T47D (cell line): ENCODE measurements around the gene NOTCH1.
"Not testable (repeated sequence)": the region's sequence is repeated elsewhere in the genome, so short reads cannot be mapped to it uniquely, and the experiment has no call there.

Source experiments
- DNase-seq, 2 experiments: peaks; one replicate each; pipeline versions ENCODE4 v3.0.0 to v3.0.0-alpha.2; 2011 to 2012; ENCODE audit warnings: low read depth in 1 of 2, low spot score in 1 of 2
- JUND ChIP-seq: IDR thresholded peaks from 2 replicates; pipeline ENCODE4 v1.6.1; 2012; ENCODE audit warnings: low read depth
- in situ Hi-C: cut with HindIII; loops from 2 replicates; pipeline ENCODE4 v1.10.0; 2016; ENCODE audit warnings: low sequenced_read_pairs, low pct_unique_long_range_greater_than_20kb

The NOTCH1 gene

GRCh38 chr9:136565086-136565714 lies 19.4 kb upstream of the NOTCH1 start:
- no peak for TF ChIP-seq JUND
- in situ Hi-C loops: no loop called here
- DNase-seq: no peak

- DNase-seq: no peak
- no peak for TF ChIP-seq JUND
- in situ Hi-C loops: no loop called here
Measured at GRCh38 chr9:136564379-136564988, 18.6 kb upstream of the NOTCH1 start.

- DNase-seq: no peak
- no peak for TF ChIP-seq JUND
- in situ Hi-C loops: no loop called here
Measured at GRCh38 chr9:136563646-136564325, 17.9 kb upstream of the NOTCH1 start.

GRCh38 chr9:136562746-136563495 lies 17.1 kb upstream of the NOTCH1 start:
- no peak for DNase-seq
- in situ Hi-C loops: no loop called here
- no peak for TF ChIP-seq JUND

- in situ Hi-C loops: no loop called here
- no peak for TF ChIP-seq JUND
- no peak for DNase-seq
Measured at GRCh38 chr9:136561779-136562178, 15.9 kb upstream of the NOTCH1 start.

GRCh38 chr9:136560586-136560985 lies 14.7 kb upstream of the NOTCH1 start:
- DNase-seq: no peak
- no peak for TF ChIP-seq JUND
- in situ Hi-C loops: no loop called here

GRCh38 chr9:136559371-136559770 lies 13.5 kb upstream of the NOTCH1 start:
- DNase-seq, in situ Hi-C loops: not testable (repeated sequence)

GRCh38 chr9:136558846-136559245 lies 13.0 kb upstream of the NOTCH1 start:
- in situ Hi-C loops, DNase-seq: not testable (repeated sequence)

- in situ Hi-C loops: no loop called here
- DNase-seq: no peak
- TF ChIP-seq JUND: no peak
Measured at GRCh38 chr9:136558373-136558772, 12.5 kb upstream of the NOTCH1 start.

- DNase-seq: no peak
- TF ChIP-seq JUND: no peak
- in situ Hi-C loops: no loop called here
Measured at GRCh38 chr9:136557036-136557435, 11.2 kb upstream of the NOTCH1 start.

GRCh38 chr9:136556166-136556565 lies 10.3 kb upstream of the NOTCH1 start:
- no peak for DNase-seq
- in situ Hi-C loops: no loop called here
- no peak for TF ChIP-seq JUND

GRCh38 chr9:136554870-136555269 lies 9.0 kb upstream of the NOTCH1 start:
- DNase-seq: no peak
- in situ Hi-C loops: no loop called here
- TF ChIP-seq JUND: no peak

- DNase-seq: no peak
- in situ Hi-C loops: no loop called here
- TF ChIP-seq JUND: no peak
Measured at GRCh38 chr9:136553581-136553980, 7.7 kb upstream of the NOTCH1 start.
